ENCODE measurements around the gene SCN4B. TPM values are rescaled to one million over a fixed set of nuclear protein-coding genes. Genes with fewer than 3 reads are reported as not detected.

The SCN4B gene
- total and polyA plus RNA-seq, 2 of the 4 experiments (the other 2 are of a cell fraction), result 0.18 to 0.44 TPM

DNA sequence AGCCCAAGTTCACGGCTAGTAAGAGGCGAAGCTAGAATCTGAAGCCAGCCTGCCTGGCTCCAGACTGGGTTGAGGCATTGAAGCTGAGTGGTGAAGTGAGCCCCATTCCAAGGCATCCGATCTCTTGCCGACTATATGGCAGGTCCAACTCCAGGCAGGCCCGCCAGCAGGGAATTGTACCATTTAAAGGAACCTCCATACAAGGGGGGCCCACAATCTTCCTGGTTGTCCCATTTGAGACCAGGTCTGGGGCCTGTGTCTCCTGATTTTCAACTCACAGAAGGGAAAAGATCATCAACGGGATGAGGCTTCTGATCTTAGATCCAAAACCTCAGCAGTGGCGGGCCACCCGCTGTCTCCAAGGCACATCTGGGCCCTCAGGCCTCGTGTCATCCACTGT, 19.7 kb upstream of the SCN4B start:
- DNase-seq (no peak), ATAC-seq (ENCODE audit: low read depth) (no peak)
- H3K18ac ChIP-seq (ENCODE audit: low read depth, low read length), result no peak overlapping the region
- no peak overlapping the region for H3K23ac ChIP-seq (ENCODE audit: low read depth, low read length)
- H3K27me3 ChIP-seq (ENCODE audit: control insufficient read depth, insufficient read depth, low read length), result peaks cover 28% of the 10 kb centered on the region
- H3K14ac ChIP-seq (replicated peaks; ENCODE audit: low read depth, low read length), result no peak overlapping the region
- no peak for TF ChIP-seq BHLHE40 (IDR thresholded peaks at IDR 0.05; ENCODE audit: low read depth, low read length)
- no peak for TF ChIP-seq RCOR1 (IDR thresholded peaks at IDR 0.05; ENCODE audit: insufficient replicate concordance, low read length)
- TF ChIP-seq, protein P1, sequence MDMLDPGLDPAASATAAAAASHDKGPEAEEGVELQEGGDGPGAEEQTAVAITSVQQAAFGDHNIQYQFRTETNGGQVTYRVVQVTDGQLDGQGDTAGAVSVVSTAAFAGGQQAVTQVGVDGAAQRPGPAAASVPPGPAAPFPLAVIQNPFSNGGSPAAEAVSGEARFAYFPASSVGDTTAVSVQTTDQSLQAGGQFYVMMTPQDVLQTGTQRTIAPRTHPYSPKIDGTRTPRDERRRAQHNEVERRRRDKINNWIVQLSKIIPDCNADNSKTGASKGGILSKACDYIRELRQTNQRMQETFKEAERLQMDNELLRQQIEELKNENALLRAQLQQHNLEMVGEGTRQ (IDR thresholded peaks at IDR 0.05; ENCODE audit: low read depth, low read length), result no peak
- TF ChIP-seq MAFK (IDR thresholded peaks at IDR 0.05; ENCODE audit: low read depth, low read length), result no peak
- no peak for TF ChIP-seq POLR2A (IDR thresholded peaks at IDR 0.05; ENCODE audit: low read depth, low read length)
- TF ChIP-seq FOS (IDR thresholded peaks at IDR 0.05; ENCODE audit: low read depth, low read length), result no peak
- TF ChIP-seq CHD1 (IDR thresholded peaks at IDR 0.05; ENCODE audit: low read depth, low read length), result no peak
- TF ChIP-seq RAD21 (IDR thresholded peaks at IDR 0.05; ENCODE audit: low read length), result no peak
- no peak for TF ChIP-seq CEBPB (IDR thresholded peaks at IDR 0.05; ENCODE audit: low read depth, low read length)
- H3K4me3 ChIP-seq (ENCODE audit: insufficient read depth, low read depth, low read length), result no peak overlapping the region
- CTCF ChIA-PET, result interaction anchor here (0.6 to 1.5 kb wide), 8 partner anchors 7 to 41 kb away, joined by 3 to 7 read pairs (median 3); no protein-coding TSS in a partner anchor
- H3K9me1 ChIP-seq (ENCODE audit: insufficient read depth, low read length), result no peaks in the 10 kb centered on the region
- intact Hi-C loops (cut with micrococcal nuclease) (no loop called here), dilution Hi-C loops (cut with HindIII; ENCODE audit: low sequenced_read_pairs, unreplicated experiment) (no loop called here), in situ Hi-C loops (cut with MboI; ENCODE audit: low sequenced_read_pairs) (no loop called here)
- H2AK5ac ChIP-seq (ENCODE audit: low read depth, low read length), result no peak overlapping the region
- peaks cover 5% of the 10 kb centered on the region; the same call in 1 of the 2 replicates for H3K4me1 ChIP-seq (ENCODE audit: control insufficient read depth, insufficient read depth, low read length)
- no peaks in the 10 kb centered on the region for H3K79me1 ChIP-seq (ENCODE audit: low read depth in 1 of 2, low read length in 2 of 2)
- H3K9me3 ChIP-seq (ENCODE audit: control insufficient read depth, insufficient read depth, low read length), result no peaks in the 10 kb centered on the region
- H4K5ac ChIP-seq (ENCODE audit: low read depth, low read length), result no peak overlapping the region
- no peak overlapping the region for H3K56ac ChIP-seq (ENCODE audit: extremely low read depth, insufficient read depth, low read length)
- POLR2A ChIA-PET (ENCODE audit: unreplicated experiment), result no interaction called here
- no peak overlapping the region for H2BK15ac ChIP-seq (ENCODE audit: low read depth, low read length)
- H4K91ac ChIP-seq (ENCODE audit: insufficient read depth, low read depth, low read length), result no peak overlapping the region
- H2AFZ ChIP-seq (replicated peaks; ENCODE audit: low read length, poor library complexity), result no peak overlapping the region
- BruUV-seq (replicated peaks), result no TSS peak
- H4K20me1 ChIP-seq (ENCODE audit: insufficient read depth, low read length), result no peaks in the 10 kb centered on the region
- no peak overlapping the region for H3K4ac ChIP-seq (ENCODE audit: low read depth, low read length)
- no peak overlapping the region for H2BK120ac ChIP-seq (ENCODE audit: low read depth, low read length)
- no peak overlapping the region for H2BK20ac ChIP-seq (ENCODE audit: low read depth, low read length)
- H3K4me2 ChIP-seq (ENCODE audit: low read depth, low read length), result no peak overlapping the region
- 90% methylated on average over 5 of the region's 9 CpGs; no CpG with 5 or more reads in 1 of the 2 experiments for WGBS, 2 experiments (ENCODE audit: extremely low coverage in 2 of 2, insufficient read length in 1 of 2)
- H2BK5ac ChIP-seq (ENCODE audit: low read depth, low read length, poor library complexity, severe bottlenecking), result no peak overlapping the region
- no peak overlapping the region for H3K27ac ChIP-seq (ENCODE audit: insufficient read depth, low read length)
- no peak overlapping the region for H4K8ac ChIP-seq (ENCODE audit: low read depth in 2 of 2, low read length in 2 of 2)
- no peak overlapping the region for H3K9ac ChIP-seq (ENCODE audit: low read depth, low read length)
- no peak overlapping the region for H2AK9ac ChIP-seq (replicated peaks; ENCODE audit: low read depth, low read length, poor library complexity)
- H3K36me3 ChIP-seq (ENCODE audit: control insufficient read depth, insufficient read depth, low read length), result no peaks in the 10 kb centered on the region
